HG03575 (cell line): ENCODE results near the gene CLRN1.

Experiments
- ATAC-seq: cut with Tn5 transposase; IDR thresholded peaks from one replicate; pipeline ENCODE4 v1.9.1; 2021; ENCODE audit not compliant: unreplicated experiment, insufficient number of reproducible peaks, low FRiP score; ENCODE audit errors: extremely low read depth

The CLRN1 gene

GRCh38 chr3:150887031-150887430 lies 85.5 kb downstream of the CLRN1 start:
- no peak for ATAC-seq

GRCh38 chr3:150885535-150885934 lies 87.0 kb downstream of the CLRN1 start:
- ATAC-seq: no peak

- no peak for ATAC-seq
These were observed 93.4 kb downstream of the CLRN1 start for GRCh38 chr3:150878996-150879575.

- no peak for ATAC-seq
These were observed 94.2 kb downstream of the CLRN1 start for GRCh38 chr3:150878290-150878689.

GRCh38 chr3:150877303-150877702 lies 95.2 kb downstream of the CLRN1 start:
- ATAC-seq: no peak

GRCh38 chr3:150876611-150877265 lies 95.8 kb downstream of the CLRN1 start:
- no peak for ATAC-seq
